Mesothelial cell of epicardium (in vitro differentiated cells): ENCODE results near the gene QRICH2. TPM values are rescaled to one million over a fixed set of nuclear protein-coding genes. Genes with fewer than 3 reads are reported as not detected.
A peak's percentile ranks its signal among the peaks of the same experiment; 100 is the strongest.
"Not testable (repeated sequence)": the region's sequence is repeated elsewhere in the genome, so short reads cannot be mapped to it uniquely, and the experiment has no call there.

ENCODE experiments used
- DNase-seq, 2 experiments: peaks; one replicate each; pipeline ENCODE4 v3.0.0; 2021; ENCODE audit warnings: low spot score in 2 of 2; ENCODE audit not compliant: unreplicated experiment in 2 of 2
- H3K27ac Mint-ChIP-seq: 2 replicates; pipeline ENCODE4 v1.8.0; 2021; ENCODE audit warnings: mixed read lengths
- H3K27me3 Mint-ChIP-seq: 2 replicates; pipeline ENCODE4 v1.8.0; 2021; ENCODE audit warnings: low read depth, mixed read lengths
- H3K36me3 Mint-ChIP-seq: 2 replicates; pipeline ENCODE4 v1.8.0; 2021; ENCODE audit warnings: mixed read lengths
- H3K4me1 Mint-ChIP-seq: 2 replicates; pipeline ENCODE4 v1.8.0; 2021; ENCODE audit warnings: mixed read lengths
- H3K4me3 Mint-ChIP-seq: 2 replicates; pipeline ENCODE4 v1.8.0; 2021; ENCODE audit warnings: mild to moderate bottlenecking, moderate library complexity, mixed read lengths
- H3K9me3 Mint-ChIP-seq: 2 replicates; pipeline ENCODE4 v1.8.0; 2021; ENCODE audit warnings: mixed read lengths
- CTCF ChIP-seq: fragments of 200-600 bp; sonication (generic); IDR thresholded peaks from one replicate; pipeline ENCODE4 v1.5.0; 2021; ENCODE audit warnings: antibody characterized with exemption; ENCODE audit not compliant: unreplicated experiment
- total RNA-seq: library from RNA; stranded (reverse); gene quantifications from 3 replicates; pipeline ENCODE4 v1.2.1, GENCODE V29; 2021

QRICH2 gene
- total RNA-seq, 1 donor from 2014 or later = 7.2 TPM

GRCh38 chr17:76248013-76248782 lies 59.9 kb downstream of the QRICH2 start:
- peaks cover 21% of the 10 kb centered on the region for H3K4me1 Mint-ChIP-seq
- no peak for DNase-seq
- TF ChIP-seq CTCF = no peak
- no peak overlapping the region for H3K27ac Mint-ChIP-seq
- no peaks in the 10 kb centered on the region for H3K9me3 Mint-ChIP-seq
- H3K4me3 Mint-ChIP-seq = no peak overlapping the region
- H3K36me3 Mint-ChIP-seq = no peaks in the 10 kb centered on the region
- peaks cover 6% of the 10 kb centered on the region for H3K27me3 Mint-ChIP-seq

DNA sequence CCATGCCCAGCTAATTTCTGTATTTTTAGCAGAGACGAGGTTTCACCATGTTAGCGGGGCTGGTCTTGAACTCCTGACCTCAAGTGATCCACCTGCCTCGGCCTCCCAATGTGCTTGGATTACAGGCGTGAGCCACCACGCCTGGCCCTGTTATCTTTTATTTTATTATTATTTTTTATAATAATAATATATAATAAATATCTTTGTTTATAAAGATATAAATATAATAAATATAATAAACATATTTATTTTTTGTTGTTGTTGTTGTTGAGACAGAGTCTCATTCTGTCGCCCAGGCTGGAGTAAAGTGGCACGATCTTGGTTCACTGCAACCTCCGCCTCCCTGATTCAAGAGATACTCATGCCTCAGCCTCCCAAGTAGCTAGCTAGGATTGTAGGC lies 60.8 kb downstream of the QRICH2 start:
- TF ChIP-seq CTCF = no peak
- H3K27me3 Mint-ChIP-seq = peaks cover 15% of the 10 kb centered on the region
- no peaks in the 10 kb centered on the region for H3K36me3 Mint-ChIP-seq
- H3K4me3 Mint-ChIP-seq = no peak overlapping the region
- no peak overlapping the region for H3K27ac Mint-ChIP-seq
- no peak for DNase-seq
- peaks cover 20% of the 10 kb centered on the region for H3K4me1 Mint-ChIP-seq
- H3K9me3 Mint-ChIP-seq = no peaks in the 10 kb centered on the region

GRCh38 chr17:76246080-76247066 lies 61.7 kb downstream of the QRICH2 start:
- Mint-ChIP-seq H3K4me3 (no peak overlapping the region), H3K27me3 (peaks cover 24% of the 10 kb centered on the region), H3K9me3 (no peaks in the 10 kb centered on the region), H3K36me3 (no peaks in the 10 kb centered on the region), H3K4me1 (peaks cover 18% of the 10 kb centered on the region), H3K27ac (no peak overlapping the region)
- no peak for DNase-seq
- no peak for TF ChIP-seq CTCF

- Mint-ChIP-seq H3K4me1 (peaks cover 25% of the 10 kb centered on the region), H3K27me3 (peaks cover 32% of the 10 kb centered on the region)
- not testable (repeated sequence) for H3K4me3 Mint-ChIP-seq, H3K9me3 Mint-ChIP-seq, DNase-seq, H3K27ac Mint-ChIP-seq, H3K36me3 Mint-ChIP-seq
Observed at GRCh38 chr17:76244721-76245120, 63.4 kb downstream of the QRICH2 start.

- Mint-ChIP-seq H3K4me3 (no peak overlapping the region), H3K27me3 (peaks cover 37% of the 10 kb centered on the region), H3K36me3 (no peaks in the 10 kb centered on the region), H3K4me1 (peaks cover 28% of the 10 kb centered on the region), H3K9me3 (no peaks in the 10 kb centered on the region), H3K27ac (no peak overlapping the region)
- no peak for TF ChIP-seq CTCF
- peak in 1 of 2 experiments; percentile 22 for DNase-seq
Observed at GRCh38 chr17:76243826-76244679, 64.0 kb downstream of the QRICH2 start.
